ENCODE data around the gene MAPK8. TPM values are rescaled to one million over a fixed set of nuclear protein-coding genes. Genes with fewer than 3 reads are reported as not detected.

The MAPK8 gene
- polyA plus RNA-seq, 1 experiment = 31.2 TPM

GRCh38 chr10:48469516-48470020, 163.1 kb downstream of the MAPK8 start:
- ChIA-PET POLR2A (no interaction called here), CTCF (interaction anchor here (1.0 to 1.4 kb wide), 4 partner anchors 17 to 188 kb away, joined by 3 to 5 read pairs (median 4); no protein-coding TSS in a partner anchor)
- no peak for DNase-seq (ENCODE audit: low read depth)
- H3K4me3 ChIP-seq (ENCODE audit: low read depth, low read length) = no peak overlapping the region
- H3K27me3 ChIP-seq (ENCODE audit: control insufficient read depth, insufficient read depth, low read length) = no peaks in the 10 kb centered on the region
- no peaks in the 10 kb centered on the region; the same call in 1 of the 2 replicates for H3K36me3 ChIP-seq (ENCODE audit: control insufficient read depth, insufficient read depth, low read length)
- no peak for TF ChIP-seq CTCF (IDR thresholded peaks at IDR 0.05; ENCODE audit: insufficient read depth, low read depth, low read length)

- no peak for TF ChIP-seq CTCF (IDR thresholded peaks at IDR 0.05; ENCODE audit: insufficient read depth, low read depth, low read length)
- Histone ChIP-seq H3K4me3 (ENCODE audit: low read depth, low read length) (no peak overlapping the region), H3K36me3 (ENCODE audit: control insufficient read depth, insufficient read depth, low read length) (no peaks in the 10 kb centered on the region; the same call in 1 of the 2 replicates), H3K27me3 (ENCODE audit: control insufficient read depth, insufficient read depth, low read length) (no peaks in the 10 kb centered on the region)
- CTCF ChIA-PET = interaction anchor here (1.0 to 1.8 kb wide), 6 partner anchors 17 to 188 kb away, joined by 3 to 6 read pairs (median 4); no protein-coding TSS in a partner anchor
- POLR2A ChIA-PET = no interaction called here
- no peak for DNase-seq (ENCODE audit: low read depth)
These were observed 163.8 kb downstream of the MAPK8 start for GRCh38 chr10:48470115-48470892.

- H3K4me3 ChIP-seq (ENCODE audit: low read depth, low read length) = no peak overlapping the region
- POLR2A ChIA-PET = no interaction called here
- no peaks in the 10 kb centered on the region for H3K27me3 ChIP-seq (ENCODE audit: control insufficient read depth, insufficient read depth, low read length)
- peaks cover 2% of the 10 kb centered on the region for H3K36me3 ChIP-seq (ENCODE audit: control insufficient read depth, insufficient read depth, low read length)
- no peak for TF ChIP-seq CTCF (IDR thresholded peaks at IDR 0.05; ENCODE audit: insufficient read depth, low read depth, low read length)
- CTCF ChIA-PET = interaction anchor here (0.6 to 1.8 kb wide), 5 partner anchors 42 to 185 kb away, joined by 3 to 6 read pairs (median 3); no protein-coding TSS in a partner anchor
- DNase-seq (ENCODE audit: low read depth) = no peak
These were observed 164.7 kb downstream of the MAPK8 start for GRCh38 chr10:48470893-48471805.

GRCh38 chr10:48472501-48473069, 166.1 kb downstream of the MAPK8 start:
- no peak for DNase-seq (ENCODE audit: low read depth)
- no peak for TF ChIP-seq CTCF (IDR thresholded peaks at IDR 0.05; ENCODE audit: insufficient read depth, low read depth, low read length)
- ChIA-PET POLR2A (no interaction called here), CTCF (interaction anchor here (1.5 kb wide), 1 partner anchor 9 kb away, joined by 4 read pairs; no protein-coding TSS in a partner anchor)
- peaks cover 2% of the 10 kb centered on the region for H3K36me3 ChIP-seq (ENCODE audit: control insufficient read depth, insufficient read depth, low read length)
- H3K4me3 ChIP-seq (ENCODE audit: low read depth, low read length) = no peak overlapping the region
- H3K27me3 ChIP-seq (ENCODE audit: control insufficient read depth, insufficient read depth, low read length) = no peaks in the 10 kb centered on the region

All from BJ (cell line).